Heart left ventricle (tissue), 13 donors: Measurements from ENCODE around the gene TIMM17A.

ENCODE experiments used
- CTCF ChIP-seq, 12 donors: fragments of 200-600 bp; sonication (generic) in 4 of 12; IDR thresholded peaks; one replicate each; pipeline versions ENCODE4 v1.5.0 to v1.8.0; 2018 to 2022; ENCODE audit warnings: antibody characterized with exemption in 12 of 12, mild to moderate bottlenecking in 5 of 12
- POLR2A ChIP-seq, 2 donors: fragments of 450-650 bp; IDR thresholded peaks; one replicate each; pipeline ENCODE4 v1.6.1; 2017; ENCODE audit warnings: antibody characterized with exemption in 2 of 2, mild to moderate bottlenecking in 2 of 2, moderate library complexity in 2 of 2
- donor health status: ischemic (EF 13 %, LVEDD 7.1; RV severe dilation, severe dysfunction).
- donor health status: DM: no; HTN: yes; CAD: no.
- donor health status: DM: no; HTN: no; CAD: no.
- donor health status: ischemic (EF 25% LVEDD 6.9; RV normal size, moderate dysfunction).
- donor health status: ischemic (EF 25% LVEDD 5.7; RV mildly dilated, moderate dysfunction).
- donor health status: ischemic (EF 35%, LVEDD 5.7; RV mildly dilated, moderate dysfunction).
- donor health status: nonischemic (EF 11% LVEDD 7.7; RV severe dilation, severe dysfunction).
- donor health status: DM: yes; HTN: yes; CAD: no.
- donor health status: PGD.
- donor health status: ischemic (EF 29% LVEDD 5.4; RV normal size, mild dysfunction).
- donor health status: nonischemic (EF 23%, LVEDD 6.1; RV moderate dilation, normal function).

DNA sequence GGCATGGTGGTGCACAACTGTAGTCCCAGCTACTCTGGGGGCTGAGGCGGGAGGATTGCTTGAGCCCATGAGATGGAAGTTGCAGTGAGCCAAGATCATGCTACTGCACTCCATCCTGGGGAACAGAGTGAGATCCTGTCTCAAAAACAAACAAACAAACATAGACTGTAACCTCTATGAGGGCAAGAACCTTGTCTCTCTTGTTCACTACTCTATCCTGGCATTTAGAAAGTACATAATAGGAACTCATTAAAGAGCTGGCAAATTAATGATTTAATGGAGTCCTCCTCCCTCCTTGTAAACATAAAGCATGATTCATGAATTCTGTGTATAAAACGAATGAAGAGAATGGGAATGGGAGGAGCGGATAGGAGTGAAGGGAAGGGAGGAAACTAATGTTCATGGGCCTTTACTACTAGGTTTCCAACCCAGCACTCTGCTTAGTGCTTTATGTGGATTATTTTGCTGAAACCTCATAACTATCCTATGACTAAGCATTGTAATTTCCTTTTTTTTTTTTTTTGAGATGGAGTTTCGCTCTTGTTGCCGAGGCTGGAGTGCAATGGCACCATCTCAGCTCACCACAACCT is 17.6 kb upstream of the TIMM17A start:
- TF ChIP-seq CTCF (IDR thresholded peaks at IDR 0.05) (no peak), POLR2A (IDR thresholded peaks at IDR 0.05) (no peak)
